Measurements from ENCODE around the gene STT3B.

DNA sequence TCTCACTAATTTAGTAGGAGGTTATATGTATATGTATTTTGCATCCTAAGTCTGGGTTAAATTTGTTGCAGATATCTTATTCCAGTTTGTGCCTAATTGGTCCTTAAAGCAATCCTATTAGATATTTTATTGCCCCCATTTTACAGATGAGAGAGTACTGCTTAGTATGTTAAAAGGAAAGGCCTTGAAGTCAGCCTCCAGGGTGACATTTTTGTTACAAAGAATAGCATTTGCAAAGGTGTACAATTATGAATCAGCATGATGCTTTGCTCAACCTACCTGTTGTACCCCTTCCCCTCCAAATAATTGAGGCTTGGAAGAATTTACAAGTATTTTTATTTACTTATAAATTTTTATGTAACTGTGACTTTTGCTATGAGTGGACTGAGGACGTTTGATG lies 14.0 kb downstream of the STT3B start:
- TF ChIP-seq POLR2A (IDR thresholded peaks at IDR 0.05) (no peak), POLR2AphosphoS5 (IDR thresholded peaks at IDR 0.05) (no peak)
- TF ChIP-seq, protein P1, sequence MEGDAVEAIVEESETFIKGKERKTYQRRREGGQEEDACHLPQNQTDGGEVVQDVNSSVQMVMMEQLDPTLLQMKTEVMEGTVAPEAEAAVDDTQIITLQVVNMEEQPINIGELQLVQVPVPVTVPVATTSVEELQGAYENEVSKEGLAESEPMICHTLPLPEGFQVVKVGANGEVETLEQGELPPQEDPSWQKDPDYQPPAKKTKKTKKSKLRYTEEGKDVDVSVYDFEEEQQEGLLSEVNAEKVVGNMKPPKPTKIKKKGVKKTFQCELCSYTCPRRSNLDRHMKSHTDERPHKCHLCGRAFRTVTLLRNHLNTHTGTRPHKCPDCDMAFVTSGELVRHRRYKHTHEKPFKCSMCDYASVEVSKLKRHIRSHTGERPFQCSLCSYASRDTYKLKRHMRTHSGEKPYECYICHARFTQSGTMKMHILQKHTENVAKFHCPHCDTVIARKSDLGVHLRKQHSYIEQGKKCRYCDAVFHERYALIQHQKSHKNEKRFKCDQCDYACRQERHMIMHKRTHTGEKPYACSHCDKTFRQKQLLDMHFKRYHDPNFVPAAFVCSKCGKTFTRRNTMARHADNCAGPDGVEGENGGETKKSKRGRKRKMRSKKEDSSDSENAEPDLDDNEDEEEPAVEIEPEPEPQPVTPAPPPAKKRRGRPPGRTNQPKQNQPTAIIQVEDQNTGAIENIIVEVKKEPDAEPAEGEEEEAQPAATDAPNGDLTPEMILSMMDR (IDR thresholded peaks at IDR 0.05), result no peak

Measured in stomach (tissue), 4 donors.